ENCODE results near the gene MRPS21. TPM values are rescaled to one million over a fixed set of nuclear protein-coding genes. Genes with fewer than 3 reads are reported as not detected.
A peak's percentile ranks its signal among the peaks of the same experiment; 100 is the strongest.

MRPS21 gene
- total and polyA plus RNA-seq, 2 experiments from 2014 or later, result 41.9 to 82.5 TPM

GRCh38 chr1:150256554-150257341 is 36.9 kb upstream of the MRPS21 start:
- no peaks in the 10 kb centered on the region for H4K20me1 ChIP-seq (ENCODE audit: insufficient read depth, poor library complexity, severe bottlenecking)
- no peaks in the 10 kb centered on the region for H3K79me2 ChIP-seq
- H3K27ac ChIP-seq, result peak overlapping the region; percentile 51
- DNase-seq (ENCODE audit: low spot score), result peak; percentile 50
- no peaks in the 10 kb centered on the region for H3K36me3 ChIP-seq (replicated peaks; ENCODE audit: insufficient read depth, low read depth)
- H3K9me3 ChIP-seq (ENCODE audit: low read depth), result no peaks in the 10 kb centered on the region
- H3K4me1 ChIP-seq (ENCODE audit: insufficient read depth), result peaks cover 48% of the 10 kb centered on the region
- no peaks in the 10 kb centered on the region for H3K9me2 ChIP-seq (replicated peaks; ENCODE audit: insufficient read depth)
- no peak for TF ChIP-seq EZH2 (IDR thresholded peaks at IDR 0.05; ENCODE audit: borderline replicate concordance)
- TF ChIP-seq CTCF (IDR thresholded peaks at IDR 0.05; ENCODE audit: poor library complexity), result no peak
- no peak for TF ChIP-seq EZH2phosphoT487 (IDR thresholded peaks at IDR 0.05; ENCODE audit: low read depth, severe bottlenecking, unreplicated experiment)
- 10% methylated on average over 12 of the region's 14 CpGs for WGBS (ENCODE audit: low lambda C conversion rate, missing lambda C conversion rate)
- H2AFZ ChIP-seq, result peak overlapping the region; percentile 75
- no peaks in the 10 kb centered on the region for H3K27me3 ChIP-seq
- no peak overlapping the region for H3K4me3 ChIP-seq
- peak overlapping the region; percentile 76 for H3K4me2 ChIP-seq

- 14% methylated on average over 13 of the region's 13 CpGs for WGBS (ENCODE audit: low lambda C conversion rate, missing lambda C conversion rate)
Observed at GRCh38 chr1:150257624-150258585, 35.8 kb upstream of the MRPS21 start, which contains the start of gene CA14. Gene CA14, plus strand, starts transcription at chr1:150257774. Its CDS starts 355 bp downstream, at chr1:150258129.

GRCh38 chr1:150259217-150259616 is 34.4 kb upstream of the MRPS21 start:
- no peaks in the 10 kb centered on the region for H4K20me1 ChIP-seq (ENCODE audit: insufficient read depth, poor library complexity, severe bottlenecking)
- no peaks in the 10 kb centered on the region for H3K9me2 ChIP-seq (replicated peaks; ENCODE audit: insufficient read depth)
- peaks cover 48% of the 10 kb centered on the region for H3K4me1 ChIP-seq (ENCODE audit: insufficient read depth)
- H3K27me3 ChIP-seq, result no peaks in the 10 kb centered on the region
- no peak overlapping the region for H2AFZ ChIP-seq
- H3K9me3 ChIP-seq (ENCODE audit: low read depth), result no peaks in the 10 kb centered on the region
- 46% methylated on average over 4 of the region's 4 CpGs for WGBS (ENCODE audit: low lambda C conversion rate, missing lambda C conversion rate)
- no peaks in the 10 kb centered on the region for H3K79me2 ChIP-seq
- DNase-seq (ENCODE audit: low spot score), result no peak
- peak overlapping the region; percentile 76 for H3K4me2 ChIP-seq
- H3K36me3 ChIP-seq (replicated peaks; ENCODE audit: insufficient read depth, low read depth), result no peaks in the 10 kb centered on the region
- TF ChIP-seq EZH2phosphoT487 (IDR thresholded peaks at IDR 0.05; ENCODE audit: low read depth, severe bottlenecking, unreplicated experiment) (no peak), CTCF (IDR thresholded peaks at IDR 0.05; ENCODE audit: poor library complexity) (no peak), EZH2 (IDR thresholded peaks at IDR 0.05; ENCODE audit: borderline replicate concordance) (no peak)
- H3K4me3 ChIP-seq, result no peak overlapping the region
- H3K27ac ChIP-seq, result peak overlapping the region; percentile 85

More at GRCh38 chr1:150257624-150258585, 35.8 kb upstream of the MRPS21 start, which contains the start of gene CA14:
- Histone ChIP-seq H3K27me3 (no peaks in the 10 kb centered on the region), H3K79me2 (no peaks in the 10 kb centered on the region), H3K4me3 (no peak within 1 kb of the TSS), H3K9me2 (replicated peaks; ENCODE audit: insufficient read depth) (no peaks in the 10 kb centered on the region), H4K20me1 (ENCODE audit: insufficient read depth, poor library complexity, severe bottlenecking) (no peaks in the 10 kb centered on the region), H2AFZ (peak within 1 kb of the TSS; percentile 75), H3K9me3 (ENCODE audit: low read depth) (no peaks in the 10 kb centered on the region), H3K27ac (peak within 1 kb of the TSS; percentile 85), H3K4me2 (peak within 1 kb of the TSS; percentile 76), H3K4me1 (ENCODE audit: insufficient read depth) (peaks cover 48% of the 10 kb centered on the region), H3K36me3 (replicated peaks; ENCODE audit: insufficient read depth, low read depth) (no peaks in the 10 kb centered on the region)
- TF ChIP-seq EZH2phosphoT487 (IDR thresholded peaks at IDR 0.05; ENCODE audit: low read depth, severe bottlenecking, unreplicated experiment) (no peak), EZH2 (IDR thresholded peaks at IDR 0.05; ENCODE audit: borderline replicate concordance) (no peak), CTCF (IDR thresholded peaks at IDR 0.05; ENCODE audit: poor library complexity) (no peak)
- no peak for DNase-seq (ENCODE audit: low spot score)
